Left lobe of liver (tissue), 2 donors: Measurements from ENCODE around the gene PDP2. TPM values are rescaled to one million over a fixed set of nuclear protein-coding genes. Genes with fewer than 3 reads are reported as not detected.
"Not testable (repeated sequence)": the region's sequence is repeated elsewhere in the genome, so short reads cannot be mapped to it uniquely, and the experiment has no call there.

ENCODE experiments used
- ATAC-seq: fragments of 200-7000 bp; cut with Tn5 transposase; one replicate; pipeline ENCODE4 v1.9.1; 2020; ENCODE audit warnings: mild to moderate bottlenecking, moderate library complexity
- DNase-seq: peaks from one replicate; pipeline ENCODE4 v3.0.0-alpha.2; 2020; ENCODE audit warnings: low spot score
- total RNA-seq: library from RNA; stranded (reverse); gene quantifications from one replicate; pipeline ENCODE4 v1.2.1, GENCODE V29; 2021
- donor health status: DM: no; HTN: no; CAD: no; lungs with moderate emphysema.
- donor health status: DM: no; HTN: yes; CAD: no.

Gene PDP2
- total RNA-seq, 1 donor from 2014 or later = 12.3 TPM

DNA sequence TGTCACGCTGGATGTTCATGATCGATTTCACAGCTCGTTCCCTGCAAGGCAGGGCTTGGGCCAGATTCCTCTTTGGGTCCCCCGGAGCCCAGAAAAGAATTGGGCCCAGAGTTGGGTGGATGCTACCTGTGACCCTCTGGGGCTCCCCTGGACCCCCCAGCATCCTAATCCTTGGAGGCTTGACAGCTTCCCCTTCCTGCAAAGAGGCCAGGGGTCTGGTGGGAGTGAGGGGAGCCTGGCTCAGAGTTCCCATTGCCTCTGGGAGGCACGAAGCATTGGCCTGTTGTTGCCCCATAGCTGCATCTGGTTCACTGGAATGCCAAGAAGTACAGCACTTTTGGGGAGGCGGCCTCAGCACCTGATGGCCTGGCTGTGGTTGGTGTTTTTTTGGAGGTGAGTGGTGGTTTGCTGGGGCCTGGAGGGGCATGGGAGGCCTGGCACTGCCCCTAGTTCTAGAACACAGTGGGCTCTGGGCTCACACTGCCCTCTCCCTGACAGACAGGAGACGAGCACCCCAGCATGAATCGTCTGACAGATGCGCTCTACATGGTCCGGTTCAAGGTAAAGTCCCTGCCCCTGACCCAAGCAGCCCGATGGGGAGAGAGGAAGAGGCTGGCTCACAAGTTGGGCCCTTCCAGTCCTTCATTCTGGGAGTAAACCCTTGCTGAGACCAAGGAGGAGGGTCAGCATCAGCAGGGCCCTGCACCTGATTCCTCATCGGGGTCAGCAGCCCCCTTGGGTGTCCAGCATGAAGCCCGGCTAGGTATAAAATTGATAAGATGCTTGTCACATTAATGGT lies 28.9 kb upstream of the PDP2 start:
- DNase-seq (no peak), ATAC-seq (no peak)

DNA sequence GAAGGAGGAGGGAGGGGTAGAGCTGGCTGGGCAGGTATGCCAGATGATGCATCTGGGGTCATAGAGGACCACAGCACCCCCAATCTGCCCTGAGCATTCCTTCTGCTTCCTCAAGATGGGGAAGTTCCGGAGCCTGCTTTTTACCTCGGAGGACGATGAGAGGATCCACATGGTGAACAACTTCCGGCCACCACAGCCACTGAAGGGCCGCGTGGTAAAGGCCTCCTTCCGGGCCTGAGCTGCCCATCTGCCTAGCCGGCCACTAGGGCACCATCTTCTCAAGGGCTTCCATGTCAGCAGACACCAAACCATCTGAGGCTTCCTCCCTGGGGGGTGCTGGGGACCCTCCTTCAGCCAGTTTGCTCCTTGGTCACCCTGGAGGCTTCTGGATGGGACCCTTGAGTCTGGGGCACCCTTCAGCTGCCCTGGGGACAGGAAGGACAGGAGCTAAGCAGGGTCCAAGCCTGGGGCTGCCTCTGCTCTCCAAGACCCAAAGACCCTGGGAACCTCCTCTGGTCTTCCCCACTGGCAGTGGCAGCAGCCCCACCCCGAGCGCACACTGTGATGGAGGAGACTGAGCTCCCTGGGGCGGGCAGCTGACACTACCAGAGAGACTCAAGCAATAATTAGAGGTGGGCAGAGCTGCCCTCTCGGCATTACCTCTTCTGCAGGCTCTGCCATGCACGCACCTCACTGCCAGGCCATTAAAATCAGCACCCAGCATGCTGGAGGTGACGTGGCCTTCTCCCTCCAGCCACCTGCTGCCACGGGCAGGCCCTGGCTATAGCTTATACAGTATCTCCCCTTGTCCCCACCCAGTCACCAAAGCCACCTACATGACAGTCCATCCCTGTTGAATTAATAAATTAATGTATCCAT lies 26.8 kb upstream of the PDP2 start:
- DNase-seq (no peak), ATAC-seq (no peak)

DNA sequence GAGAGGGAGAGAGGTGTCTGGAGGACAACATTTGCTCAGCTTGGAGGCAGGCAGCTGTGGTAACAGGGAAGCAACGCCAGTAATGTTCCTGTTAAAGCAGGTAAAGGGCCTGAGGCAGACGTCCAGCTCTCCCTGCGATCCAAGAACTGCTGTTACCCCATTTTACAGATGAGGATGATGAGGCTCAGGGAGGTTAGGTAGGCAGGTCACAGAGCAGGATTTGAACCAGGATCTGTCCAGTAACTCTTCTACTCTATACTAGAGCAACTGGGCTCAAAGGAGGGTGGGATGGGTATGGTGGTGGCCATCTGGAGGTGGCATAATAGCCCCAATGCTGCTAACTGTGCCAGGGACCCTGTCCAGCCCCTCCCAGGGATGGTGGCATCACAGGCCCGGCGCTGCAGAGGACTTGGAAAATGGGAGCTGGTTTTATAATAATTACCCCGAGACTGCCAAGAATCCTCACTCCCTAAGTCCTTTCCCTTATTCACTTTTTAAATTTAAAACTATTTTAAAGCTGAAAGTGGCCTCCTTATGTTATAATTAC lies 24.1 kb upstream of the PDP2 start:
- no peak for DNase-seq
- ATAC-seq = no peak

DNA sequence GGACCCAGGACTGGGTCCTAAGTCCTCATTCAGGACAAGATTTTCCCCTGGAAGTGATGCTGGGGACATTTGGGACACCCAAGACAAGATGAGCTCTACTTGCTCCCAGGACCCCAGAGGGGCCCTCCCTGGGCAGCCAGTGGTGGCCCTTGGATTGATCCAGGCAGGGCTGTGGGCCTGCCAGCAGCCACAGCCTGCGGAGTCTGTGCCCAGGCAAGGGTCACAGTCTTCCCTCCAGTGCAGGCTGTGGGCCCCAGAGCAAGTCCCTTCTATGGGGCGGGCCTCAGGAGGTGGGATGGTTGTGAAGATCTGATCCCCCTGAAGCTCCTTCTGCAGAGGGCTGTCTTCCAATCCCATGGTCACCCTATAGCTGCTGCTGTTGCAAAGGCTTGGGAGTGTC lies 23.5 kb upstream of the PDP2 start:
- DNase-seq (no peak), ATAC-seq (no peak)

DNA sequence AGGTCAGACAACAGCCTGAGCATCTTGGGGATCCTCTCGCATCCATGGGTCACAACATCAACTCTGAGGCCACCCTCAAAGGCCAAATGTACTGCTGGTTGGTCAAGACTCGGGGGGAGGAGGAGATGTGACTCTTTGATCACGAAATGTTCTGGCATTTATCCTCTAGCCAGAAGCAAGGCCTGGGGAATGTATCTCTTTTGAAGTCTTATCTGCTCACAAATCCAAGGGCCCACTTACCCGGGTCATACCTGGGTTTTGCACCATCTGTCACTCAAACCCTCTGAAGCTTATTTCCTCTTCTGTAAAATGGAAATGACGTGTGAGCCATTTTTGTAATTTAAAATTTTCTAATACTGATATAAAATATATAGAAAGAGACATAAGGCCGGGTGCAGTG lies 22.9 kb upstream of the PDP2 start:
- DNase-seq (no peak), ATAC-seq (no peak)

DNA sequence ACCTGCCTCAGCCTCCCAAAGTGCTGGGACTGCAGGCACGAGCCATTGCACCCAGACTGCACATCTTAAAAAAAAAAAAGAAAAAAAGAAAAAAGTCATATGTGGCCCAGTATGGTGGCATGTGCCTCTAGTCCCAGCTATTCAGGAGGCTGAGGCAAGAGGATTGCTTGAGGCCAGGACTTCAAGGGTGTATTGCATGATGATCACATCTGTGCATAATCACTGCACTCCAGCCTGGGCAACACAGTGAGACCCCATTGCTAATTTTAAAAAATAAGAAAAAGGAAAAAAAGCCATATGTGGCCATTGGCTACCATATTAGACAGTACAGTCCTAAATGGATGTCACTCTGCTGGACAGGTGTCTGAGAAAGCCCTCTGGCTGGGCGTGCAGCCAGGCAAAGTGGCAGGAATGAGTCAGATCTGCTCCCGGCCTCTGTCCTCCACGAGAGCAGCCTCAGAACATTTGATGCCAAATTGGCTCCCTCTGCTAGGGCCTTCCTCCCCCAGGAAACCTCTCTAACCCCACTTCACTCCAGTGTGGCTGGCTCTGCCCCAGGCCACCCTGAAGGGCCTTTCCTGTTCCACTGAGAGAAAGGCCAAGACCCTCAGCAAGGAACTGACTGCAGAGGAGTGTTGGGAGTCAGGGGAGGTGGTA lies 21.4 kb upstream of the PDP2 start:
- DNase-seq (no peak), ATAC-seq (peak; percentile 79)

DNA sequence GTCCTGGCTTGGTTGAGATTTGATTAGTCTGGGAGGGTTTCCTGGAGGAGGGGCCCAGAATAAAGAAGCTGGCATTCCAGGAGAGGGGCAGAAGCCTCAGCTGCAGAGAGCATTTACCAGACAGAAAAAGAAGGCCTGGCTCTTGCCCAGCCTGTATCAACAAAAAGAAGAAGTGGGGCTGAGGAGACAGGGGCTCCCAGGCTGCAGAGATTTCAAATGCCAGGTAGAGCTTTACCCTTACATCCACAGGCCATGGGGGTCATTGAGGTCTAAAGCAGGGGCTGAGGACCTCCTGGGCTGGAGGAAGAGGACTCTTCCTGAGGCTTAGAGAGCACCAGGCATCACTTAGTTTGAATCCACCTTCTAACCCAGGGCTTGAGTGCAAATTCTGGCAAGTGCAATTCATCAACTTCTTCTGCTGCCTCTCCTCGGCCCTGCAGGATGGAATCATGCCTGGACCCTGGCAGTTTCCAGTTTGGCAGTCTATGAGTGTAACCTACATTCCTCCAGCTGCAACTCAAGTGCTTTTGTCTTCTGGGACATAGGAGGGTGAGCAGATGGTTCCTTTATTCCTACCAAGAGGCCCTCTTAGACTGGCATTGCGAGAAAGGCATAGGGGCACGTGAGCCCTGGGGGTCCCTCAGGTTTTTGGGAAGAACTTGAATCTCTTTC lies 20.8 kb upstream of the PDP2 start:
- DNase-seq = no peak
- no peak for ATAC-seq

DNA sequence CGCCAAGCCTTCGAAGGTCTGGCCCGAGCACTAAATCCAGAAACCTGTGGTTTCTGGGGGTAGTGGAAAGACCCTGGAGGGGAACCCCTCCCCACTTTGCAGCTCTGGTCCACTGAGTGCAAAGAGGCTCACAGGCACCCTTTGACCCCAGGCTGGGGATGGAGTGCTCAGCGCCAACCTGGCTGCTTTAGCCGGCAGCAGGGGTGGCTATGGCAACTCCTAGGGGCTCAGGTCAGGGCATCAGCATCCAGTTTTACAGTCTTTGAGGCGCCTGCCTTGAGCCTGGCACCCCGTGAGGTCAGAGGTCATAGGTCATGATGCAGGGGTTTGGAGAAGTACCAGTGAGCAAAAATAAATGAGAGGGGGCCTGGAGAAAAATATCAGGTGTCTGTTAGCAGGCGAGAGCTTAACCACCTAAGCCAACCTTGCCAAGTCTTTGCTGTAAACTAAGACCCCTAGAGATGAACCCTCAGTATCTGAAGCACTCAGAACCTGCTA lies 18.2 kb upstream of the PDP2 start:
- DNase-seq = no peak

DNA sequence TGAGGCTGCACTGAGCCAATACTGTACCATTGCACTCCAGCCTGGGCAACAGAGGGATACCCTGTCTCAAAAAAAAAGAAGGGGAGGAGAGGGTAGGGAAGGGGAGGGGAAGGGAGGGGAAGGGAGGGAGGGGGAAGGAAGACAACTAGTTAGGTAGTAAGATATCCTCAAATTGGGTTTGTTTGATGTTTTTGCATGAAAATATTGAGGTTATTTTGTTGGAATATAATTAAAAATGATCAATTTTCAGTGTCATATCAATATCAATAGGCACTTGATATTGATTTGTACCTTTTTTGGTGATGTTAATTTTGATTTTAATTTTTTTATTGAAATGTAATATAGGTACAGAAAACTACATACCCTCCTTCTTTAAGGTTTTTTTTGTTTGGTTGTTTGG lies 16.6 kb upstream of the PDP2 start:
- ATAC-seq = no peak
- DNase-seq = no peak

More for the DNA sequence above, 18.2 kb upstream of the PDP2 start:
- ATAC-seq = no peak

DNA sequence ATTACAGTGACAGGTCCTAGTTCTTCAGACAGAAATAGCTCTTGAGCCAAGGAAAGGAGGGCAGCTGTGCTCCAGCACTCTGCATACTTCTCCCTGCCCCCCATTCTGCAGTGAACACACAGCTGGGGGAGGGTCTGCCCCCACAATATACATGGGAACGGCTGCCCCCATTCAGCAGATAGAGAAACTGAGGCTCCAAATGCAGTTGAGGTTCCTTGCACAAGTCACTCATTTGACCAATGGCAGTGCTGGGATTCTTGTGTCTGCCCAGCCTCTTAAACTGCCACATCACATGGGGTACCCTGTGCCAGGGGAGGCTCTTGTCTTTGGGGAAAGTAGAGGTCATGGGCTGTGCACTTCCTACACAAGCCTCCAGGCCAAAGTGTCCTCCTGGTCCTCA lies 10.9 kb upstream of the PDP2 start:
- DNase-seq (no peak), ATAC-seq (no peak)

DNA sequence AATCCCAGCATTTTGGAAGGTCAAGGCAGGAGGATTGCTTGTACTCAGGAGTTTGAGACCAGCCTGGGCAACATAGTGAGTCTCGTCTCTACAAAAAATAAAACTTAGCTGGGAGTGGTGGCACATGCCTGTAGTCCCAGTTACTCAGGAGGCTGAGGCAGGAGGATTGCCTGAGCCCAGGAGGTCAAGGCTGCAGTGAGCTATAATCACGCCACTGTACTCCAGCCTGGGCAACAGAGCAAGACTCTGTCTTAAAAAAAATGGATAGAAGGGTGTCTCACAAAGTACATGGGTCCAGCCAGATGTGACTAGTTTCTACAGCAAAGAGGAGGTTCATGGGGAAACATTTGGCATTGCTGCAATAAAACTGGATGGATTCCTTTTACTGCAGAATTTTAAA lies 9.0 kb upstream of the PDP2 start:
- DNase-seq, ATAC-seq: not testable (repeated sequence)

DNA sequence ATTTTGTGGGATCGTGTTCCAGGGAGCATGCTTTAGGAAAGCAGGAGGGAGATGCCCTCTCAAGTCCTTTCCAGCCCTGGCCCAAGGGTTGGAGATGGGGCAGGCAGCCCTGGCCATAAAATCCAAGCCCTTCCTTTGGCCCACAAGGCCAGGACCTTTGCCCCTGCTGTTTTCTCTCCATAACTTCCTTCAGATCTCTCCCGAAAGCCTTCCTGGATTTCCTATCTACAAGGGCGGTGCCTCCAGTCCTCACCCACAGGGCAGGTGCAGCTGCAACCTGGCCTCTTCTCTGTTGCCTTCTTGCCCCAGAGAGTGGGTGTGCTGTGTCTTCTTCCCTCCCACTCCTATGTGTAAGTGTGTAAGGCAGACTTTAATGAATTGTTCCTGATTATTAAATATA lies 8.5 kb upstream of the PDP2 start:
- DNase-seq (no peak), ATAC-seq (no peak)

DNA sequence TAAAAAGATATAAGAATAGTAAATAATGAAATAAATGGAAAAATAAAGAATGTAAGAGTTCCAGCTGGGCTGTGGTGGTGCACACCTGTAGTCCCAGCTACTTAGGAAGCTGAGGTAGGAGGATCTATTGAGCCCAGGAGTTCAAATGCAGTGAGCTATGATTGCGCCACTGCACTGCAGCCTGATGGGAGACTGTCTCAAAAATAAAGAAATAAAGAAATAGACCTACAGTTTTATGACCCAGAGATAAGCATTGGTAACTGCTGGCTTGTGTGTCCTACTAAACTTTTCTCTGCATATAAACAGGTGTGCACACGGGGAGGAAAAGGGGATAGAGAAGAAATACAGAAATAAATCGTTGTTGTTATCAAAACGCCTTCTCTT lies 7.8 kb upstream of the PDP2 start:
- ATAC-seq (no peak), DNase-seq (no peak)

DNA sequence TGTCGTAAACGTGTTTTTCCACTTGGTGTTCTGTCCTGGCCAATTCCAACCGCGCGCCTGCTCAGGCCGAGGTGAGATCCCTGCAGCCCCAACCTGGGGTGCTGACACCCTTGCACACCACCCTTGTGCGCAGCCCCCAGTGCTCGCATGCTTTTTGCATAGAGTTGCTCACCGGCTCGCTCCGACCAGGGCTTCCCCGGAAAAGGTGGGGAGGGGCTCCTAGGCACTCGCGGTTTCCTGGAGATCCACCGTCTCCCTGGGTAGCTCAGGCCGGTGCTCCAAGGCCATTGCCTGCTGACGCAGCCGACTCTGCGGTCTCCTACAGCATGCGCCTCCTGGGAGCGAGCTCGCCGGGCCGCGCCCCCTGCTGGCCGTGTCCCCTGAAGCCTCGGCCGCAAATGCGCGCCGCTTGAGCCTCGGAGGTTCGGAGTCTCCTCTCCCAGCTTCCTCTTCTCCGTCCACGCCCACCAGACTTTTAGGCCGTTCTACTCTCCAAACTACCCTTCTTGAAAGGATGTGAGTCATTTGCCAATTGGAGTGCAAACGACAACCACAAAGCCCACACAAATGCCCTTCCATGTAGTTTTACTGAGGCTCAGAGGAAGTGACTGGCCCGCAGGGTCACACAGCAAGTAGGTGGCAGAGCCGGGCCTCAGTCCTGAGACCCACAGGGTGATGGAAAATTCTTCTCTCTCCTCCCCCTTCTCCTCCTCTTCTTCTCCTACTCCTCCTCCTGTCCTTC lies 7.2 kb upstream of the PDP2 start:
- DNase-seq (peak; percentile 86), ATAC-seq (peak; percentile 96)

DNA sequence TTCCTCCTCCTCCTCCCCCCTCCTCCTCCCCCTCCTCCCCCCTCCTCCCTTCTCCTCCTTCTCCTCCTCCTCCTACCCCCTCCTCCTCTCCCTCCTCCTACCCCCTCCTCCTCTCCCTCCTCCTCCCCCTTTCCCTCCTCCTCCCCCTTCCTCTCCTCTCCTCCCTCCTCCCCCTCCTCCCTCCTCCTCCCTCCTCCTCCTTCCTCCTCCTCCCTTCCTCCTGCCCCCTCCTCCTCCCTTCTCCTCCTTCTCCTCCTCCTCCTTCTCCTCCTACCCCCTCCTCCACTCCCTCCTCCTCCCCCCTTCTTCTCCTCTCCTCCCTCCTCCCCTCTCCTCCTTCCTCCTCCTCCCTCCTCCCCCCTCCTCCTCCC lies 6.6 kb upstream of the PDP2 start:
- DNase-seq (no peak), ATAC-seq (no peak)

DNA sequence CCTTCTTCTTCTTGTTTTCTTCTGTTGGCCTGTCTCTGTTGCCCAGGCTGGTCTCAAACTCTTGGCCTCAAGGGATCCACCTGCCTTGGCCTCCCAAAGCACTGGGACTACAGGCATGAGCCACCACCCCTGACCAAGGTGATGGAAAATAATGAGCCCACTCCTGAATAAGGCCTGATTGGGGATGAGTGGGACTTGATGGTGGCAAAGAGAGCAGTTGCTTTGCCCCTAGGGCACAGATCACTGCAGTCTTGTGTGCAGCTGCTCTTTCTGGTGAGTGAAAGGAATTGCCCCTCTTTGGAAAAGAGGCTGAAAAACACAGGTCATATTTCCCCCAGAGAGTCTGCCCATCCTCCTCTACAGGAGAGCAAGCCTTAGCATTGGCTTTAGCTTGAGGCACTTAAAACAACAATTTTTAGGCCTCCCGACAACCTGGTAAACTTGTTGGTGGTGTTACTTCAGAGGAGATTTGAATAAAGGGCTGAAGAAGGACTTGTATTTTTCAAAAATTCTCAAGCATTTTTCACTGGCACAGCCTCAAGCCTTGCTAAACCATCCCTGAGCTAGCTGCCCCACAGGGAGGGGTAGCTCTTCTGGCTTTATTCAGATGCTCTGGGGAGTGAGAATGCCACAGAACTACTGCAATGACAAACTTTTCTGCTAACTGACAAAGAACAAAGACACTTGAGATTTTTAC lies 6.1 kb upstream of the PDP2 start:
- ATAC-seq (no peak), DNase-seq (no peak)

DNA sequence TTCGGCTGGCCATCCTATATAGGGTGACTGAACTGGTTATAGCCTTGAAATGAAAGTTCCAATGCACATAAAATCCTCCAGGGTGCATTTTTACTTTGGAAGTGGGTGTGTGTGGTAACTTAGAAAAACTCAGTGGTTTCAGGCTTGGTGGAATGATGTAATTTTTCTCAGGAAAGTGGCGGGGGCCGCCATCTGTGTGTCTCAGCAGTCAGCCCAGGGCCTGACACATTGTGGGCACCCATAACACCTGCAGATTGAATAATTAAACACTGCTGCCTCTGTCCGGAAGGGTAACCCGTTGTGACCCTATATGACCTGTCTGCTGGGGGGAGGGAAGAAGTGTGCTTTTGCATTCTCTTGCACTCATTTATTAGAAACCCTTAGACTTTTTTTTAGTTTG lies 2.2 kb upstream of the PDP2 start:
- ATAC-seq = no peak
- DNase-seq = no peak

DNA sequence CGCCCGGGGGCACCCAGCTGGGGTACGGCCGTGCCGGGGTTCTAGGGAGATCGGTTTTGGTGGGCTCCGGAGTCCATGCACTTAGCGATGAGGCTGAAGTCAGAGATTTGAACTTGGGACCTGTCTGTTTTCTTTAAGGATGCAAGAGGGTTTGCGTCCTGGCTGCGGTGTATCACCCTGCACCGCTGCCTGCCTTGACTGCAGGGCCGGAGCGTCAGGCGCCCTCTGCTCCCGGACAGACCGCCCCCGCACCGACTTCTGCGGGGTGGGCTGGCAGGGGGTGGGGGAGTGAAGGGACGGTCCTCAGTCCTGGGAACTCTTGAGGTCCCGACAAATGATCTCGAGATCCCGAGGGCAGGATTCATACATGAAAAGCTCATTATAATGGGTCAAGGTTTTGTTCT lies 701 bp downstream of the PDP2 start:
- ATAC-seq (peak; percentile 32), DNase-seq (no peak)

DNA sequence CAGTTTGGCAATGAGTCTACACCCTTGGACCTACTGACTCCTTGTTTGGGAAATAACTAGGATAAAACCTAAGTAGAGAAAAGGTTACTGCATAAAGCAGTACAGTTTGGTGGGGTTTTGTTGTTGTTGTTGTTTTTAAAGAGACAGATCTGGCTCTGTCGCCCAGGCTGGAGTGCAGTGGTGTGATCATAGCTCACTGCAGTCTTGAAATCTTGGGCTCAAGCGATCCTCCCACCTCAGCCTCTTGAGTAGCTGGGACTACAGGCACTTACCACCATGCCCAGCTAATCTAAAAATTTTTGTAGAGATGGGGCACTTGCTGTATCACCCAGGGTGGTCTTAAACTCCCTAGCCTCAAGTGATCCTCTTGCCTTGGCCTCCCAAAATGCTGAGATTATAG lies 1.2 kb downstream of the PDP2 start:
- ATAC-seq (no peak), DNase-seq (no peak)
